Gastroesophageal sphincter (tissue), 4 donors: ENCODE data around the gene DCTN5. TPM values are rescaled to one million over a fixed set of nuclear protein-coding genes. Genes with fewer than 3 reads are reported as not detected.
"Not testable (repeated sequence)": the region's sequence is repeated elsewhere in the genome, so short reads cannot be mapped to it uniquely, and the experiment has no call there.

Experiments used
- ATAC-seq: fragments of 150-250 bp; one replicate; pipeline ENCODE4 v1.9.1; 2016; ENCODE audit warnings: mild to moderate bottlenecking, moderate library complexity
- H3K27ac ChIP-seq, 4 donors: fragments of 200-600 bp; sonication (generic) in 3 of 4; 1 replicate in 3 of 4; 2 replicates in 1 of 4; pipeline ENCODE4 v1.5.1; 2016 to 2019
- H3K27me3 ChIP-seq: fragments of 200-600 bp; sonication (generic); one replicate; pipeline ENCODE4 v1.5.1; 2019
- H3K36me3 ChIP-seq, 2 donors: fragments of 200-600 bp; sonication (generic); one replicate each; pipeline ENCODE4 v1.5.1; 2019; ENCODE audit warnings: control low read depth in 1 of 2
- H3K4me1 ChIP-seq, 3 donors: fragments of 200-600 bp; sonication (generic); 1 replicate in 2 of 3; 2 replicates in 1 of 3; pipeline ENCODE4 v1.5.1; 2016 to 2019; ENCODE audit warnings: control low read depth in 2 of 3
- H3K4me3 ChIP-seq, 2 donors: fragments of 200-600 bp; sonication (generic); one replicate each; pipeline ENCODE4 v1.5.1; 2019; ENCODE audit warnings: mild to moderate bottlenecking in 1 of 2, moderate library complexity in 1 of 2
- H3K9me3 ChIP-seq, 3 donors: fragments of 200-600 bp; sonication (generic); one replicate each; pipeline ENCODE4 v1.5.1; 2017 to 2019; ENCODE audit warnings: control low read depth in 2 of 3
- EP300 ChIP-seq: sonication (generic); formaldehyde crosslinking; IDR thresholded peaks from one replicate; pipeline ENCODE4 v1.6.1; 2017; ENCODE audit warnings: antibody characterized with exemption, mild to moderate bottlenecking
- POLR2A ChIP-seq, 2 donors: fragments of 450-650 bp; IDR thresholded peaks; one replicate each; pipeline ENCODE4 v1.6.1; 2017; ENCODE audit warnings: antibody characterized with exemption in 2 of 2, mild to moderate bottlenecking in 2 of 2, moderate library complexity in 1 of 2
- POLR2AphosphoS5 ChIP-seq: sonication (generic); formaldehyde crosslinking; IDR thresholded peaks from one replicate; pipeline ENCODE4 v1.6.1; 2017; ENCODE audit warnings: antibody characterized with exemption
- WGBS, 2 donors: methylation state at CpG; one replicate each; pipeline ENCODE4 v1.1.5; 2018; ENCODE audit warnings: low coverage in 1 of 2; 5-methylcytosine and 5-hydroxymethylcytosine counted together
- total RNA-seq, 4 donors: library from RNA; depleted of rRNA; stranded (reverse); fragments of >200 nt; gene quantifications; one replicate each; pipeline ENCODE4 v1.1.0, GENCODE V29; 2016
- TF ChIP-seq, protein P1 (sequence below), 4 experiments: fragments of 200-600 bp in 2 of 4; fragments of 450-650 bp in 2 of 4; sonication (generic) in 1 of 4; IDR thresholded peaks; one replicate each; pipeline ENCODE4 v1.5.1; 2017 to 2019; ENCODE audit warnings: antibody characterized with exemption in 4 of 4, mild to moderate bottlenecking in 2 of 4, moderate library complexity in 2 of 4

Gene DCTN5
- total RNA-seq, 4 donors from 2014 or later: 39.4 to 76.1 (median 57.6) TPM

DNA sequence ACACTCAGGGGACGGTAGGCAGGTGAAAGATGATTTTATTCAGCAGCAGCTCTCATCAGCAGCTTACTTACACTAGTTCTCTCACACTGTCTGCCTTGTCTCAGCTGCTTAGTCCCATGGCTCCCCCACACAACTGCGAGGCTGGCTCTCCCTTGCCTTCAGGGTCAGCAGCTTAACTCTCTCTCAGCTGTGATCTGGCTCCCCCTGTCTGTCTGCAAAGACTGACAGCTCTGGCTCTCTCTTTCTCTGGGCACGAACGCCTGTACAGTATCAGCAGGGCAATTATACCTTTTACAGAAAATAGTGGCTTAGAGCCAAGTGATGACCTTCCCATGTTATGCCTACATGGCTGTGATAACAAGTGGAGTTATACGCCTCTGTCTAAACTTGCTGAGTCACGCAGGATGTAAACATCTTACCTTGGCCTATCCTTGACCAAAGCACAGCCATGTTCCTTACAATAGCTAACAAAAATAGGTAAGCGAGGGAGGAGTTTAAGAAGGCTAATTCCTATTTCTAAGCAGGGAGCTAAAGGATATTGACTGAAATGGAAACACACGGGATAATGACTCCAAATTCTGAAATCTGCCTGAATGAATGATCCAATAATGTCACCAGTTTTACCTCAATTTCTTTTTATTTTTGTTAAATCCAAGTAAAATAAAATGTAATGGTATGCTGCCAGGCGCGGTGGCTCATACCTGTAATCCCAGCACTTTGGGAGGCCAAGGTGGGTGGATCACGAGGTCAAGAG lies 44.1 kb upstream of the DCTN5 start:
- no peak for ATAC-seq
- Histone ChIP-seq H3K27me3 (no peaks in the 10 kb centered on the region), H3K27ac (no peak overlapping the region), H3K4me1 (peaks cover 4 to 37% (median 14%) of the 10 kb centered on the region in 3 donors), H3K36me3 (peaks cover 0 to 41% of the 10 kb centered on the region in 2 donors), H3K9me3 (no peaks in the 10 kb centered on the region), H3K4me3 (no peak overlapping the region)
- TF ChIP-seq EP300 (no peak), POLR2AphosphoS5 (no peak), POLR2A (IDR thresholded peaks at IDR 0.05) (no peak)
- TF ChIP-seq, protein P1, sequence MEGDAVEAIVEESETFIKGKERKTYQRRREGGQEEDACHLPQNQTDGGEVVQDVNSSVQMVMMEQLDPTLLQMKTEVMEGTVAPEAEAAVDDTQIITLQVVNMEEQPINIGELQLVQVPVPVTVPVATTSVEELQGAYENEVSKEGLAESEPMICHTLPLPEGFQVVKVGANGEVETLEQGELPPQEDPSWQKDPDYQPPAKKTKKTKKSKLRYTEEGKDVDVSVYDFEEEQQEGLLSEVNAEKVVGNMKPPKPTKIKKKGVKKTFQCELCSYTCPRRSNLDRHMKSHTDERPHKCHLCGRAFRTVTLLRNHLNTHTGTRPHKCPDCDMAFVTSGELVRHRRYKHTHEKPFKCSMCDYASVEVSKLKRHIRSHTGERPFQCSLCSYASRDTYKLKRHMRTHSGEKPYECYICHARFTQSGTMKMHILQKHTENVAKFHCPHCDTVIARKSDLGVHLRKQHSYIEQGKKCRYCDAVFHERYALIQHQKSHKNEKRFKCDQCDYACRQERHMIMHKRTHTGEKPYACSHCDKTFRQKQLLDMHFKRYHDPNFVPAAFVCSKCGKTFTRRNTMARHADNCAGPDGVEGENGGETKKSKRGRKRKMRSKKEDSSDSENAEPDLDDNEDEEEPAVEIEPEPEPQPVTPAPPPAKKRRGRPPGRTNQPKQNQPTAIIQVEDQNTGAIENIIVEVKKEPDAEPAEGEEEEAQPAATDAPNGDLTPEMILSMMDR (IDR thresholded peaks at IDR 0.05): no peak
- 81% methylated on average over 8 to 10 of the region's 11 CpGs for WGBS, 2 donors

DNA sequence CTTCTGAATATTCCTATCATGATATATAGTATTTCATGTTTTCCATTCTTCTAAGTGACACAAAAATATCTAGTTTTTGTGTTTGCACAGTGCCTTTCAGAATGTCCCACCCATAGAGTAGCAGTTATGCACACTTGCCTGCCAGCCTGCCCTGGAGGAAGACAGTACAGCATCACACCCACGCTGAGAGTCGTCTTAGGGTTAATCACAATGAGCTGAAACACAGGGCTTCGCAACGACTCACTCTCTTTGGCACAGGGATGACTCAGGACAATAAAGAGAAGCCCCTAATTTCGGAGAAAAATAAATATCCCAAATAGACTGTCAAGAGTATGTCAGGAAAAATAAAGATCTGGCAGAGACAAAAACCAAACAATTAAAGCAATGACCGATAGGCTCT lies 33.5 kb upstream of the DCTN5 start:
- TF ChIP-seq EP300: no peak
- TF ChIP-seq POLR2A (IDR thresholded peaks at IDR 0.05): no peak
- TF ChIP-seq, protein P1 (IDR thresholded peaks at IDR 0.05): no peak
- no peak for TF ChIP-seq POLR2AphosphoS5
- Histone ChIP-seq H3K4me1 (no peaks in the 10 kb centered on the region), H3K4me3 (no peak overlapping the region), H3K36me3 (peaks cover 0 to 100% of the 10 kb centered on the region in 2 donors), H3K9me3 (no peaks in the 10 kb centered on the region), H3K27ac (no peak overlapping the region), H3K27me3 (no peaks in the 10 kb centered on the region)
- WGBS, 2 donors: 63% methylated on average over 4 of the region's 6 CpGs; no CpG with 5 or more reads in 1 of the 2 donors
- ATAC-seq: no peak

DNA sequence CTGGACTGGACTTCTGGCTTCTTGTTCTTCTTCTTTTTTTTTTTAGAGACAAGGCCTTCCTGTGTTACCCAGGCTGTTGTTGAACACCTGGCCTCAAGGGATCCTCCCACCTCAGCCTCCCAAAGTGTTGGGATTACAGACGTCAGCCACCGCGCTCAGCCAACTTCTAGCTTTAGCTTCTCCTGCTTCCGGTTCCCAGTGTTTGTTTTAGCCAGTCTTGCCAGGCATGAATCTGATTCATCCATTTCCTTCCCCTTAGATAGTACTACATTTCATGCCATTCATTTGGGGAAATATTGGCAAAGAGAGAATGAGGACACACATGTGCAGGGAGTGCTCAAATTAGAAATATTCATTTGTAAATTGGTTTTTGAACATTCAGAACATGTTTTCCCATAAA lies 33.1 kb upstream of the DCTN5 start:
- H3K36me3 ChIP-seq: peaks cover 0 to 100% of the 10 kb centered on the region in 2 donors
- no peak for ATAC-seq
- no peaks in the 10 kb centered on the region for H3K27me3 ChIP-seq
- 59 to 65% methylated on average over 4 of the region's 4 CpGs for WGBS, 2 donors
- H3K27ac ChIP-seq: no peak overlapping the region
- no peaks in the 10 kb centered on the region for H3K9me3 ChIP-seq
- H3K4me3 ChIP-seq: no peak overlapping the region
- H3K4me1 ChIP-seq: no peaks in the 10 kb centered on the region
- TF ChIP-seq POLR2A (IDR thresholded peaks at IDR 0.05) (no peak), POLR2AphosphoS5 (no peak), EP300 (no peak)

DNA sequence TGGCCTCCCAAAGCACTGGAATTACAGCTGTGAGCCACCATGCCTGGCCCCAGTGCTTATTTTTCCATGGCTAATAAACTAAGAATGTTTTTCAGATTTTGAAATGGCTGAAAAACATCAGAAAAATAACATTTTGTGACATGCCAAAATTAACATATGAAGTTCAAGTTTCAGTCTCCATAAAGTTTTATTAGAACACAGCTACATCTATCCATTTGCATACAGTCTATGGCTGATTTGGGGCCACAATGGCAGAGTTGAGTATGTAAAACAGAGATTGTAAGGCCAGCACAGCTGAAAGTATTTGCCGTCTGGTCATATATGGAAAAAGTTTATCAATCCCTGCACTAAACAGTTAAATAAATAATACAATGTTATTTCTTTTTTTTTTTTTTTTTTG lies 31.3 kb upstream of the DCTN5 start:
- peaks cover 0 to 95% of the 10 kb centered on the region in 2 donors for H3K36me3 ChIP-seq
- TF ChIP-seq, protein P1 (IDR thresholded peaks at IDR 0.05): no peak
- no peak for TF ChIP-seq POLR2A (IDR thresholded peaks at IDR 0.05)
- TF ChIP-seq POLR2AphosphoS5: no peak
- no peak for TF ChIP-seq EP300
- no peaks in the 10 kb centered on the region for H3K4me1 ChIP-seq
- ATAC-seq: no peak
- WGBS, 2 donors: 100% methylated on average over 1 of the region's 1 CpG
- H3K9me3 ChIP-seq: no peaks in the 10 kb centered on the region
- H3K4me3 ChIP-seq: no peak overlapping the region
- no peak overlapping the region for H3K27ac ChIP-seq
- H3K27me3 ChIP-seq: no peaks in the 10 kb centered on the region

DNA sequence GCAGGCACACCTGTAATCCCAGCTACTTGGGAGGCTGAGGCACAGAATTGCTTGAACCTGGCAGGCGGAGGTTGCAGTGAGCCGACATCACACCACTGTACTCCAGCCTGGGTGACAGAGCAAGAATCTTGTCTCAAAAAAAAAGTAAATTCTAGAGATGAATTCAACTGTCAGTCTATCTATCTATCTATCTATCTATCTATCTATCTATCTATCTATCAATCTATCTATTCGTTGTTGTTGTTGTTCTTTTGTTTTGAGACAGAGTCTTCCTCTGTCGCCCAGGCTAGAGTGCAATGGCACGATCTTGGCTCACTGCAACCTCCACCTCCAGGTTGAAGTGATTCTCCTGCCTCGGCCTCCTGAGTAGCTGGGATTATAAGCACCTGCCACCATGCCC lies 30.4 kb upstream of the DCTN5 start:
- not testable (repeated sequence) for H3K4me3 ChIP-seq, H3K4me1 ChIP-seq, H3K27me3 ChIP-seq, H3K27ac ChIP-seq, H3K9me3 ChIP-seq, ATAC-seq
- H3K36me3 ChIP-seq: peaks cover 0 to 95% of the 10 kb centered on the region in 2 donors
- WGBS, 2 donors: 97 to 98% methylated on average over 6 of the region's 6 CpGs

DNA sequence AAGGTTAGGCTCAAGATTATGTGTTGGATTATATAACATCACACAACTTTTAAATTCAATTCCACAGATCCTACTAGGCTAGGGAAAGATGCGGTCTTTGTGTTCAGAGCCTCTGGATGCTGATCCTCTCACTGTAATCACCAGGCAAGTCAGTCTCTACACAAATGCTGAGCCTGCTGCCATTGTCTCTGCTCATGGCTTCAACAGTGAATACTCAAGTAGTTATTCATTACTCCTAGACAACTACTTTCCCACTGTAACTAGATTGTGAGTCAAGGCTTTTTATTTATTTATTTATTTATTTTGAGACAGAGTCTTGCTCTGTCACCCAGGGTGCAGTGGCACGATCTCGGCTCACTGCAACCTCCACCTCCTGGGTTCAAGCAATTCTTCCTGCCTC lies 29.3 kb upstream of the DCTN5 start:
- H3K4me3 ChIP-seq: no peak overlapping the region
- 94 to 100% methylated on average over 2 to 3 of the region's 3 CpGs for WGBS, 2 donors
- peaks cover 0 to 93% of the 10 kb centered on the region in 2 donors for H3K36me3 ChIP-seq
- H3K4me1 ChIP-seq: no peaks in the 10 kb centered on the region
- no peaks in the 10 kb centered on the region for H3K9me3 ChIP-seq
- ATAC-seq: no peak
- H3K27me3 ChIP-seq: no peaks in the 10 kb centered on the region
- no peak for TF ChIP-seq POLR2A (IDR thresholded peaks at IDR 0.05)
- TF ChIP-seq, protein P1 (IDR thresholded peaks at IDR 0.05): no peak
- no peak for TF ChIP-seq POLR2AphosphoS5
- no peak for TF ChIP-seq EP300
- no peak overlapping the region for H3K27ac ChIP-seq
